Measurements from ENCODE around the gene PRR20B. TPM values are rescaled to one million over a fixed set of nuclear protein-coding genes. Genes with fewer than 3 reads are reported as not detected.

Gene PRR20B
- total and polyA plus RNA-seq, 9 donors: not detected

GRCh38 chr13:57191667-57192066 lies 44.4 kb downstream of the PRR20B start:
- DNase-seq: no peak
- 33 to 63% (median 45%) methylated on average over 1 of the region's 1 CpG for WGBS, 3 donors
- H3K4me1 ChIP-seq (ENCODE audit: insufficient read depth): no peaks in the 10 kb centered on the region
- TF ChIP-seq EP300 (IDR thresholded peaks at IDR 0.05) (no peak), POLR2A (IDR thresholded peaks at IDR 0.05) (no peak), CTCF (IDR thresholded peaks at IDR 0.05) (no peak)
- intact Hi-C loops (cut with DNase I): no loop called here
- H3K27ac ChIP-seq: no peak overlapping the region
- H3K9me3 ChIP-seq: no peaks in the 10 kb centered on the region
- H3K27me3 ChIP-seq: no peaks in the 10 kb centered on the region
- no peaks in the 10 kb centered on the region for H3K36me3 ChIP-seq
- no peak overlapping the region for H3K4me3 ChIP-seq

Small RNAs within 50 kb of the gene (small RNA-seq; reads per million reads assigned to genes)
- not detected for gene PRR20FP

Other genes starting within 250 kb of the PRR20B start
- gene PRR20A, start 6.6 kb upstream of the PRR20B start, total RNA-seq: not detected
- gene PRR20A, start 6.6 kb upstream of the PRR20B start, polyA plus RNA-seq: not detected
- gene PRR20C, start 6.6 kb downstream of the PRR20B start, total RNA-seq: not detected
- gene PRR20C, start 6.6 kb downstream of the PRR20B start, polyA plus RNA-seq: not detected
- not detected for gene PRR20D, start 13.1 kb downstream of the PRR20B start, total RNA-seq
- not detected for gene PRR20D, start 13.1 kb downstream of the PRR20B start, polyA plus RNA-seq
- not detected for gene PRR20E, start 19.7 kb downstream of the PRR20B start, total RNA-seq
- gene PRR20E, start 19.7 kb downstream of the PRR20B start, polyA plus RNA-seq: not detected

All from ovary (tissue), 9 donors.